Neural crest cell (in vitro differentiated cells): ENCODE data around the gene LNX2. TPM values are rescaled to one million over a fixed set of nuclear protein-coding genes. Genes with fewer than 3 reads are reported as not detected.

ENCODE experiments used
- DNase-seq: peaks from one replicate; pipeline ENCODE4 v3.0.0; 2021; ENCODE audit warnings: low read depth, mixed read lengths, low spot score
- H3K27ac Mint-ChIP-seq: one replicate; pipeline ENCODE4 v1.8.0; 2021; ENCODE audit warnings: mild to moderate bottlenecking, mixed read lengths; ENCODE audit not compliant: unreplicated experiment
- H3K27me3 Mint-ChIP-seq: 2 replicates; pipeline ENCODE4 v1.8.0; 2021; ENCODE audit warnings: low read depth, mild to moderate bottlenecking, mixed read lengths
- H3K36me3 Mint-ChIP-seq: 2 replicates; pipeline ENCODE4 v1.8.0; 2021; ENCODE audit warnings: low read depth, mild to moderate bottlenecking, mixed read lengths
- H3K4me1 Mint-ChIP-seq: 2 replicates; pipeline ENCODE4 v1.8.0; 2021; ENCODE audit warnings: mixed read lengths
- H3K4me3 Mint-ChIP-seq: one replicate; pipeline ENCODE4 v1.8.0; 2021; ENCODE audit warnings: mild to moderate bottlenecking, mixed read lengths
- H3K9me3 Mint-ChIP-seq: 2 replicates; pipeline ENCODE4 v1.8.0; 2021; ENCODE audit warnings: mixed read lengths
- CTCF ChIP-seq: fragments of 200-600 bp; sonication (generic); conservative IDR thresholded peaks from 2 replicates; pipeline ENCODE4 v1.5.0; 2021; ENCODE audit warnings: antibody characterized with exemption, mild to moderate bottlenecking
- total RNA-seq: library from RNA; stranded (reverse); gene quantifications from 2 replicates; pipeline ENCODE4 v1.2.1, GENCODE V29; 2021

LNX2 gene
- total RNA-seq, 1 donor from 2014 or later: 9.6 TPM

- no peak for TF ChIP-seq CTCF
- Mint-ChIP-seq H3K27ac (no peak overlapping the region), H3K9me3 (peaks cover 2% of the 10 kb centered on the region), H3K27me3 (no peaks in the 10 kb centered on the region), H3K36me3 (no peaks in the 10 kb centered on the region), H3K4me3 (no peak overlapping the region), H3K4me1 (no peaks in the 10 kb centered on the region)
- no peak for DNase-seq
Measured at GRCh38 chr13:27593267-27593666, 27.1 kb downstream of the LNX2 start.

GRCh38 chr13:27592865-27593264 is 27.5 kb downstream of the LNX2 start:
- Mint-ChIP-seq H3K36me3 (no peaks in the 10 kb centered on the region), H3K4me3 (no peak overlapping the region), H3K27me3 (no peaks in the 10 kb centered on the region), H3K27ac (no peak overlapping the region), H3K4me1 (no peaks in the 10 kb centered on the region), H3K9me3 (peaks cover 4% of the 10 kb centered on the region)
- no peak for DNase-seq
- no peak for TF ChIP-seq CTCF

- no peak for TF ChIP-seq CTCF
- Mint-ChIP-seq H3K36me3 (no peaks in the 10 kb centered on the region), H3K27ac (no peak overlapping the region), H3K9me3 (peaks cover 4% of the 10 kb centered on the region), H3K4me3 (no peak overlapping the region), H3K27me3 (no peaks in the 10 kb centered on the region), H3K4me1 (peaks cover 16% of the 10 kb centered on the region)
- no peak for DNase-seq
Measured at GRCh38 chr13:27588405-27588804, 31.9 kb downstream of the LNX2 start.

- Mint-ChIP-seq H3K27me3 (no peaks in the 10 kb centered on the region), H3K4me3 (no peak overlapping the region), H3K36me3 (no peaks in the 10 kb centered on the region), H3K27ac (no peak overlapping the region), H3K9me3 (peaks cover 4% of the 10 kb centered on the region), H3K4me1 (peaks cover 16% of the 10 kb centered on the region)
- no peak for DNase-seq
- TF ChIP-seq CTCF: no peak
Measured at GRCh38 chr13:27587095-27587746, 33.1 kb downstream of the LNX2 start.

GRCh38 chr13:27583645-27584044 is 36.7 kb downstream of the LNX2 start:
- H3K36me3 Mint-ChIP-seq: no peaks in the 10 kb centered on the region
- peaks cover 4% of the 10 kb centered on the region for H3K9me3 Mint-ChIP-seq
- peak overlapping the region; percentile 31 for H3K27ac Mint-ChIP-seq
- H3K27me3 Mint-ChIP-seq: no peaks in the 10 kb centered on the region
- peaks cover 16% of the 10 kb centered on the region for H3K4me1 Mint-ChIP-seq
- DNase-seq: no peak
- no peak for TF ChIP-seq CTCF
- no peak overlapping the region for H3K4me3 Mint-ChIP-seq
